Activated effector memory CD4-positive, alpha-beta T cell treated with anti-CD3 and anti-CD28 coated beads, Interleukin-2, amount 50 U/mL, for 16 hours (primary cell): ENCODE measurements around the gene TMEM247.
"Not testable (repeated sequence)": the region's sequence is repeated elsewhere in the genome, so short reads cannot be mapped to it uniquely, and the experiment has no call there.

Source experiments
- DNase-seq: peaks from one replicate; pipeline ENCODE4 v3.0.0-alpha.2; 2020

The TMEM247 gene

DNA sequence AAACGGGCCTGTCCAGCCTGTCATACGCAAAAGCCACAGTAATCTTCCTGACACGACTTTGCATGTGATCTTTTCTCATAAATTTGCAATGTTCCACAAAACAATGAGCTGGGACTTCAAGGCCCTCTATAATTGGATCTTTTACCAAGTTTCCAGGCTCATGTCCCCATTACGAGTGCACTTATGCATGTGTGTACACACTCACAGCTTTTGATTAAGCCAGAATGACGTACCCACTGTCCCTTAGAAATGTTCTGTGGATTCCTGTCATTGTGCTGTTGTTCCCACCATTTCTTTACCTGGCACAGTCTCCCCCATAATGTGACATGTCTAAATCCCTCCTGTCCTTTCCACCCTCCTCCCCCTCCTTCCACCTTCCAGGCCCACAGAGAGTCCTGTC is 19.7 kb upstream of the TMEM247 start:
- DNase-seq: no peak

DNA sequence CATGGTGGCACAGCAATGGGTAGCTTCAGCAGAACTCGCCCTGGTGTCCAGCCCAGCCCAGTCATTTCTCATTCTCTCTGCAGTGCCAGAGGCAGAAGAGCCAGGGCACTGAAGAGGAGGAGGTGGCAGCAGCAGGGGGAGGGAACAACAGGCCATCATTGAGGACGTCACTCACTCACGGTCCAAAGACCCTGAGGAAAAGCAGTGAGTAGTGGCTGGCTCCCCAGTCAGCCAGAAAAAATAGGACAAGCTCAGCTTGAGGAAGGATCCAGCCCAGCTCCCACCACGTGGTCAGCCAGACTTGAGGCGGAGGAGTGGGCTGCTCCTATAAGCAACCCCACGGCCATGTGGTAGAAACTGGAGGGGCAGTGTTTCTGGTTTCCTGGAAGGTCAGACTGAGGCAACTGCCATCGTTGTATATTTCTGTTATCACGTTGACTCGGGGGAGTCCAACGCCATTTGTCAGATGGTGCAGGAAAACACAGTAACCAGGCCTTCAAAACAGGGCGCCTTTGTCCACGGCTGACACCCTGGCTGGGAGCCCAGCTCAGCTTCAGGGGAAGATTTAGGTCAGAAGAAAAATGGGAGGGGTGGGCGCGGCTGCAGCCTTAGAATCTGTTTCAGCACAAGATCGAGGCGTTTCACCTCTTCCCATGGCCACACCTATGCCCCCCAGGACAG is 19.0 kb upstream of the TMEM247 start:
- no peak for DNase-seq

DNA sequence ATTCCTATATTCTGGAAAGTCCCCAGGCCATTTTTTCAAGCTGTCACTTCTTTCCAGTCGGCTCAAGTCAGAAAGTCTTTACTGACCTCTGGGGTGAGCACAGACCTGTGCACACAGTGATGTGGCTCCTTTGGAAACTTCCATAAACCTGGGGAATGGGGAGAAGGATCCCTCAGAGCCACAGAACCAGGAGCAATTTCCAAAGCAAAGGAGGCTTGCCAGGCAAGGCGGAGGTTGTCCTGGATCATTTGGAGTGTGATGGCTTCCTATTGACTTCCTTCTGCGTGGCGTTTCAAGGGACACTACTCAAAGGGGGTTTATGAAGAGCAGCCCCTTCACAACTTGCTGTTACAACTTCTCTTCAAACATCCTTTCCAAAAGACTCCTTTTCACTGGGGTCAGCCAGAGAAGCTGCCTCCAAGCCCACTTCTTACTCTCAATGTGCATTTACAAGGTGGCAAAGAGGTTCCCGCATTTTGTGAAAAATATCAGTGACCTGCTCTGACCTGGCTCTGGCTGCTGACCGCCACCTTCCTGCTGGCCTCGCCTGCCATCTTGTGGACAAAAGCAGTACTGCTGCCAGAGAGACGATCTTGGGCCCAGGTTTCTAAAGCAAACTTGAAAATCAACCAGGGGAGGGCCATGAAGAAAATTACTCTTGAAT is 18.2 kb upstream of the TMEM247 start:
- DNase-seq: peak; percentile 90

DNA sequence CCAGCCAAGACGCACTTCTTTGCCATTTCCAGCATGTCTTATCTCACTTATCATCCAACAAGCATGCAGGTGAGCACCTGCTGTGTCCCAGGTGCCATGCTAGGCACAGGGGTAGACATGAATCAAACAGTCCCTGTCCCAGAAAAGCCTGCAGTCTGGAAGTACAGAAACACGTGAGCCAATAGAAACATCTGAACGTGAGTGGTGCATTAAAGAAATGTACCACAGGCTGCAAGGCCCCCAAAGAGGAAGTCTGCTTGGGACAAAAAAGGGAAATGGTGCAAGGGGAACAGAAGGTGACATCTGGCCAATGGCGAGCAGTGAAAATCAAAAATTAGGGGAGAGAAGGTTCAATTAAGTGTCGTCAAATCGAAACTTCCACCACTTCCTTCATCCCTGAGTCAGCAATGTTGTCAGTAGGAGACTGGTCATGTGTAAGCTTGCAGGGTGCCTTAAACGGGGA is 17.6 kb upstream of the TMEM247 start:
- DNase-seq: no peak

DNA sequence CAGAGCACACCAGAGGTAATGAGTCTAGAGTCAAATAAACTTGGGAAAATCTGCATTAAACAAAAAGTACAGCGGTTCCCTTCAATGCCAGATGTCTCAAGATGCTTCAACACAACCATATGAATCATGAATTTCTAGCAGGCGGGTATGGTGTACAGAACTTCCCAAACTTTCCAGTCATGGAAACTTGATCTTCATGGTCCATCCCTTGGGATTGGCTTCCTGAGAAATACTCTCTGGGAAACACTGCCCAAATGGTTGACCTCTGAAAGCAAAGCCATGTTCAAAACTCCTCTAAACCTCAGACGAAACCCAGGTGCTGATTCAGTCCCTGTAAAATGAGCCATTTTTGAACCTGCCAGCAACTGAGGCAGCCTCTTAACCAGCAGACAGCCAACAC is 16.4 kb upstream of the TMEM247 start:
- DNase-seq: no peak

DNA sequence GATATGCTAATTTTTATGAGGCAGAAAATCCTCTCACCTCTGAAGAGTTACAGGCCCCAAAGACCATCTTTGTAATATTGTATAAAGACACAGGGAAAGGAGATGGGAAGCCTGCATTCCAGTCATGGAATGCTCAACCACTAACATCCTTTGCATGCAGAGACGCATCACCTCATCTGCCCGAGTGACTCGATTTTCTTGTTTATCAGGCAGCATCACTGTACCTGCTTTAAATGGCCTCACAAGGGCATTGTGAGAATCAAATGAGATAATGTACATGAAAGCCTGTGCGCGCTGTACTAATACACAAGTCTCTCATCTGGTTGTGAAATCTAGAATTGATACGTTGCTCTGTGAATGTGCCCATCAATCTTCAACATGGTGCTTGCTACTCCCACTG is 10.2 kb upstream of the TMEM247 start:
- DNase-seq: no peak

DNA sequence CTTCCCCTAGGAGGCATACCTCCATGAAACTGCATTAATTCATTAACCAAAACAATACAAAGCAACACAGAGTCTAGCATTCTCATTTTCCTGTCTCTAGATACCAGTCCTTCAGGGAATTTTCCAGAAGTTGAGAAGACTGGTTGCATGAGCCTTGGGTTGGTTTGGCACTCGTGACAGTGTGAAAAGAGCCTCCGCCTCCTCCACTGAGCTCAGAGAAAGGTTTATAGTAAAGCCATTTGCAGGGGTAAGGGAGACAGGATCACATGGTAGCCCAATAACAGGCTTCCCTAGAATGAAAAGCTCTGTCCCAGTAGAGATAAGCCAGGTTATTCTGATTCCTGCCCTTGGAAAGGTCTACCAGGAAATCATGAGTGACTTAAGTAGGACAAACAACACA is 9.7 kb upstream of the TMEM247 start:
- no peak for DNase-seq

DNA sequence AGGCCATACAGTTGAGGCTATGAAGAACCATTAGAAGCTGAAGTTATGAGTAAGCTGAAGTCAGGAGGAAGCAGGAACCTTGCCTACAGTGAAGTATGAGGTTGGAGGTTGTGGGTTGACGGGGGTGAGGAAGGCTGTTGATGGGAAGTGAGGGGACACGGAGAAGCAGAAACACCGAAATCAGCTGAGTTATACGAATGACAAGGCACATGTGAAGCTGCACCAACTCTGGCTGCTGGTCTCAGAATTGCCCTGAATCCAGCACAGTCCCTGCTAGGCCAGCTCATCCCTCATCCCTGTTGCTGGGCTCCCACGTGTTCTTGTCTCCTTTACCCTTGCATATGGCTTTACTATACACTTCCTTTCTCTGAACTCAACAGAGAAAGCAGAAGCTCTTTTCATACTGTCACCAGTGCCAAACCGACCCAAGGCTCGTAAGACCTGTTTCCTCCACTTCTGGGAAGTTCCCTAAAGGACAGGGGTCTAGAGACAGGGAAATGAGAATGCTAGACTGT is 9.2 kb upstream of the TMEM247 start:
- DNase-seq: no peak

DNA sequence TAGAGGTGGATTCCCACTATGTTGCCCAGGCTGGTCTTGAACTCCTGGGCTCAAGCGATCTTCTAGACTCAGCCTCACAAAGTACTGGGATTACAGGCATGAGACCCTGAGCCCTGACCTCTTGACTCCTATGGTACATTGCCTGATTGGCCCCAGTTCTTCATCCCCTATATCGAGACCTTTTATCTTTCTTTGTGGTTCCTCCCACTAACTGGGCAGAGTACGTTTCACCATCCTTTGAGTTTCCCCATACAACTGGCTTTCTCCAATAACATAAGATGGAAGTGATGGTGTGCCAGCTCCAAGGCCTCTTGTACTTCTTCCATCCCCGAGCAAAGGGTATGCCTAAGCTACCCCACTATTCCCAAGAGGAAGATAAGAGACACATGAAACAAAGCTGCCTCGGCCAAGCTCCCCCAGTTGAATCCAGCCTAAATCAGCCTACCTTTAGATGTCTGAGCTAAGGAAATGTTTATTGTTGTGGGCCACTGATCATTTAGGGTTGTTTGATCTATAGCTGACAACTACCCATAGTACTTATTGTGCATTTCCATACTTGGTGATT is 8.3 kb upstream of the TMEM247 start:
- no peak for DNase-seq

DNA sequence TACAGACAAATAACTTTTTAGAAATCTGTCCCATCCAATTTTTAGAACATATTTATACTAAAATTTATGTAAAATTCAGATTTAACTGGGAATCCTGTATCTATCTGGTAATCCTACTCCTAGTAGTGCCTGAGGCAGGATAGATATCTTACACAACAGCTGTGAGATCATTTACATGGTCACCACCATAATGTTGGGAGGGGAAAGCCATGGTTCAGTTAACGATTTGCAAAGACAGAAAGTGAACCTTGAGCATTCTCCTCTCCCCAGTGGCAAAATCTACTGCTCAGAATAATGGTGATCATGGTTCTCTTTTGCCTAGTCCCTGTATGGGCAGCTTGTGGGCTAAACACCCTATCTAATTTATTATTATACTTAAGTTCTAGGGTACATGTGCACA is 7.7 kb upstream of the TMEM247 start:
- DNase-seq: no peak

DNA sequence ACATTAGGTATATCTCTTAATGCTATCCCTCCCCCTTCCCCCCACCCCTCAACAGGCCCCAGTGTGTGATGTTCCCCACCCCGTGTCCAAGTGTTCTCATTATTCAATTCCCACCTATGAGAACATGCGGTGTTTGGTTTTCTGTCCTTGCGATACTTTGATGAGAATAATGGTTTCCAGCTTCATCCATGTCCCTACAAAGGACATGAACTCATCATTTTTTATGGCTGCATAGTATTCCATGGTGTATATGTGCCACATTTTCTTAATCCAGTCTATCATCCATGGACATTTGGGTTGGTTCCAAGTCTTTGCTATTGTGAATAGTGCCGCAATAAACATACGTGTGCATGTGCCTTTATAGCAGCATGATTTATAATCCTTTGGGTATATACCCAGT is 7.2 kb upstream of the TMEM247 start:
- DNase-seq: not testable (repeated sequence)

DNA sequence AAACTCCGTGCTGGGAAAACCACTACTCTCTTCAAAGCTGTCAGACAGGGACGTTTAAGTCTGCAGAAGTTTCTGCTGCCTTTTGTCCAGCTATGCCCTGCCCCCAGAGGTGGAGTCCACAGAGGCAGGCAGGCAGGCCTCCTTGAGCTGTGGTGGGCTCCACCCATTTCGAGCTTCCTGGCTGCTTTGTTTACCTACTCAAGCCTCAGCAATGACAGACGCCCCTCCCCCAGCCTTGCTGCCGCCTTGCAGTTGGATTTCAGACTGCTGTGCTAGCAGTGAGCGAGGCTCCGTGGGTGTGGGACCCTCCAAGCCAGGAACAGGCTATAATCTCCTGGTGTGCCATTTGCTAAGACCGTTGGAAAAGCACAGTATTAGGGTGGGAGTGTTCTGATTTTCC is 1.9 kb upstream of the TMEM247 start:
- peak; percentile 74 for DNase-seq

DNA sequence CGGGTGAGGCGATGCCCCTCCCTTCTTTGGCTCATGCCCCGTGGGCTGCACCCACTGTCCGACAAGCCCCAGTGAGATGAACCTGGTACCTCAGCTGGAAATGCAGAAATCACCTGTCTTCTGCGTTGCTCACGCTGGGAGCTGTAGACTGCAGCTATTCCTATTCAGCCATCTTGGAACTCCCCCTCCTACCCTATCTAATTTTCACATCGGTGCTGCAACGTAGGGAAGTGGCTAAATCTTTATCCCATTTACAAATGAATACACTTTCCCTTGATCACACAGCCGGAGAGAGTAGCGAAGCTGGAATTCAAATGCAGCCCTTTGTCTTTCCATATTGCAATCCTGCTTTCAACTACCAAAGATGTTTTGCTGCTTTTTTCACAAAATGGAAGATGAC is 1.4 kb upstream of the TMEM247 start:
- no peak for DNase-seq

DNA sequence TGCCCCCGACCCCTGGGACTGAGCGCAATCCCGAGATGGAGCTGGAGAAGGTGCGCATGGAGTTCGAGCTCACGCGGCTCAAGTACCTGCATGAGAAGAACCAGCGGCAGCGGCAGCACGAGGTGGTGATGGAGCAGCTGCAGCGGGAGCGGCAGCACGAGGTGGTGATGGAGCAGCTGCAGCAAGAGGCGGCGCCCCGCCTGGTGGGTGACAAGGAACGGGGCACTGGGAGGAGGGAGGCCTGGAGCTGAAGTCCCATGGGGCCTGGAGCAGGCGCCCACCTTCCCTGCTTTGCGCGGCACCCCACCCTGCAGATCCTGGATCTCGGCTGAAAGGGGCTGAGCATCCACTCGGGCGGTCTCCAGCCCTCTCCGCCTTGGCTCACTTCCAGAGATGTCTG is 1.2 kb downstream of the TMEM247 start:
- no peak for DNase-seq

DNA sequence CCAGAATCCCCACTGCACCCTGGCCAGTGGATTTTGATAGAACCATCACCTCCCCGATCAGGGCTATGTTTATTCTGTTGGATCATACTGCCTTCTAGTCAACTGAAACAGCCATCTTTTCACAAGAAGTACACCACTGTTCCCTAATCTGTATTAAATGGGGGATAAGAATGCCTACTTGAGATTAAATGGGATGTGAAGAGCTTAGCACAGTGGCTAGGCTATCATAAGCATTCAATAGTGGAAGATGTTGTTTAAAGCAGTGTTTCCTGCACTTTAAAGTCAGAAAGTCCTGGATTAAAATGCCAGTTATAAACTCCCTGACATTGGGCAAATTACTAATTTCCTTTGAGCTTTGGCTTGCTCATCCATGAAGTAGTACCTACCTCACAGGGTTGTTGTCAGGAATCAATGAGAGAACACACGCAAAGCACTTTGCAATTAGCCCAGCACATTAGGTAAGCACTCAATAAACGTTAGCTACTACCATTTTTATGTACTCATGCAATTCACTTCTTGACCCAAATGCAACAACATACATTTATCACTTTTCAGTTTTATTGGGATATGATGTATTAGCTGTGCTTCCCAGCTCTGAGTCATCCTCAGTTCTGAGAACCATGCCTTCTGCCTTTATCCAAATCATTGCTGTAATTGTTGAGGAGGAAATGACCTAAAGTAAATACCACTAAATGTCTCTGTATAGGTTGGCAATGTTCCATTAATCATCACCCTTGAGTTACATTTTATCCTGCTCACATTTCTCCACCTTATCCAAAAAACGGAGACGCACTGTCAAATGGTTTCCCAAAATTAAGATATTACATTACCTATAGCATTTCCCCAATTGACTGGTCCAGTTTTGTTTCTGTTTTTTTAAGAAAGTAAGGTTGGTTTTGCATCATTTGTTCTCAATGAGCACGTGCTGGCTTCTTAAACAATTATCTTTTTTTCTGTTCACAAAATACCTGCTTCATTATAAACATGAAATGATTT is 2.1 kb downstream of the TMEM247 start:
- no peak for DNase-seq

DNA sequence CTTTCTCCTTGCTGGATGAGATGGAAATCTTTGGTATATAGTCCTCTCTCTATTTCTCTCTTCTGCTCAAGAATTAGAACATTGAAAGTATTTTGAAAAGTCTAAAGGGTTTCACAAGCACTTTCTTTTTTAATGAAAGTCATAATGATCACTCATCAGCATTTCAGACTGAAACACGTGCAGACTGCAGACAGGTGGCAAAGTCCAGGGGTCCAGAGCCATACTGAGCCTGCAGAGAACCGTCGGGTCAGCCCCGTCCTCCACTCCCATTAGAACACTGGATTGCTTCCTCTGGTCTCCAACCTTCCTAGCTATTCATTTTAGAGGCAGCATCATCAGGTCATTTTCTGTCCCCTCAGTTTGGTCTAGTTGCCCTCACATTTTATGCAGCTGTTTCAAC is 3.1 kb downstream of the TMEM247 start:
- DNase-seq: no peak

DNA sequence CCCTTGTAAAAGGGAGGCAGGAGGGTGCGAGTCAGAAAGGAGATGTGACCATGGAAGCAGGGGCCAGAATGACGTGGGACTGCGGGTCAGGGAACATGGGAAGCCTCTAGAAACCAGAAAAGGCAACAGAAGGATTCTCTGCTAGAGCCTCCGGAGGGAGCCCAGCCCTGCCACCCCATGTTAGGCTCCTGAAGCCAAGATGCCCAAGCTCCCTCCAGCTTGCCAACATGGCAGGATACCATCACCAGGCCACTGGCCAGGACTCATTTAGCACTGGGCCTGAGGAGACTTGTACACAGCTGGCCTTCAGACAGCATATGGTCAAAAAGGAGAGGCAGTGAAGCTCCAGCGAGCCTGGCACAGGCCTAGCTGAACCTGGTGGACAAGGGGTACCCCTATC is 5.6 kb downstream of the TMEM247 start:
- no peak for DNase-seq

DNA sequence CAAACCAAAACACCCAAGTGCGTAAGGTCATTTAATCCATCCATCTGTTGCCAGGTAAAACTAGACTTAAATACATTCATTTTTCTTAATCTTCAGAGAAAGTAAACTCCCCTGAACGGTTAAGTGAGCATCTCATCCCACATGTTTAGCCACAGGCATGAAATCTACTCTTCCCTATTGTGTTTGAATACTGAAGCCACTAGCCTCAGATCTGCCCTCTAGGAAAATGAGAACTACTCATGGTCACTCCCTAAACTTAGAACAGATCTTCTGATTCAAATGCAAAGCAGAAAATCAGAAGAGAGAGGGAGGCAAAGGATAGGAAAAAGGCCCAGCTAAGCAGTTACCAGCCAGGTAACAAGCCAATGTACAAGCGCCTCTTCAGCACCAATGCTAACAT is 7.1 kb downstream of the TMEM247 start:
- DNase-seq: no peak

DNA sequence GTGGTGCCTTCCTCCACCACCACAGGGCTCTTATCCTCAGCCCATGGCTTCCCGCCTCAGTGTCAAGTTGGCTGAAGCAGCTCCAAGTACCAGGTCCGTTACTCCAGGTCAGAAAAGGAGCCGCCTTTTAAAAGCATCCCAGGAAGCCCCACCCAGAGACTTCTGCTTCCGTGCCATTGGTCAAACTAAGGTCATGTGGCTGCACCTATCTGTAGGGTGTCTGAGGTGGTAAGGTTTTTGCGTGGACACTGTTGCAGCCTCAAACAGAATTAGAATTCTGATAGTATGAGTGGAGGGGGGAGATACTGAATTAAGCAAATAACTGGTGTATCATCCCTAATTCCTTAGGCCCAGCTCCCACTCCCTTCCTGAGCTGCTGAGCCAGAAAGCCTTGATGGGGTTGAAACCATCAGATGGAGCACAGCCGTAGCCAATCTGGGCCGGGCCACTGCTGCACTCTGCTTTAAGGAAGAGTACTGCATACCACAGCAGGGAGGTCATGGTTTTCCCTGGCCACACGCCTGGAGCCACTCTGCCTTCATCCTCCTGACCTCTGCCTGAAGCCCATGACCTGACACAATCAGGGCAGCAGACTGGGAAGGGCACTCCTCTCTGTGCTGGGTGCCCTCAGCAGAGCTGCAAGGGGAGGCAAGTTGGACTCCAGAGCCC is 8.4 kb downstream of the TMEM247 start:
- no peak for DNase-seq

DNA sequence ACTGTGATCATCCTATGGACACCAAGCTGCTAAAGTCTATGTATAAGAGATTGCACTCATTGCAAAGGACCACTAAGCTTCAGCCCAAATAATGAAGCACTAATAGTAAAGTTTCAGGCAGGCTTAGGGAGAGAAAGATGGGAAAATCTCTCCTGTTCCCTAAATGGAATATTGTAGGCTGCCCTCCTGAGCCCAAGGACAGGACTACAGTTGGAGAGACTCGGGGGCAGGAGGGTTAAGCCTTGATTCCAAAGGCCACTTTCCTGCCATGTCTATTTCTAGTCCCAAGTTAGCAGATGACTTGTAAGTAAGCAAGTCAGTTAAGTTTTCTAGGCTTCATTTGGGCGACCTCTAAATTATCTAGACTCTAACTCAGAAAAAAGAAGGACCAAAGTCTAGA is 9.0 kb downstream of the TMEM247 start:
- no peak for DNase-seq

DNA sequence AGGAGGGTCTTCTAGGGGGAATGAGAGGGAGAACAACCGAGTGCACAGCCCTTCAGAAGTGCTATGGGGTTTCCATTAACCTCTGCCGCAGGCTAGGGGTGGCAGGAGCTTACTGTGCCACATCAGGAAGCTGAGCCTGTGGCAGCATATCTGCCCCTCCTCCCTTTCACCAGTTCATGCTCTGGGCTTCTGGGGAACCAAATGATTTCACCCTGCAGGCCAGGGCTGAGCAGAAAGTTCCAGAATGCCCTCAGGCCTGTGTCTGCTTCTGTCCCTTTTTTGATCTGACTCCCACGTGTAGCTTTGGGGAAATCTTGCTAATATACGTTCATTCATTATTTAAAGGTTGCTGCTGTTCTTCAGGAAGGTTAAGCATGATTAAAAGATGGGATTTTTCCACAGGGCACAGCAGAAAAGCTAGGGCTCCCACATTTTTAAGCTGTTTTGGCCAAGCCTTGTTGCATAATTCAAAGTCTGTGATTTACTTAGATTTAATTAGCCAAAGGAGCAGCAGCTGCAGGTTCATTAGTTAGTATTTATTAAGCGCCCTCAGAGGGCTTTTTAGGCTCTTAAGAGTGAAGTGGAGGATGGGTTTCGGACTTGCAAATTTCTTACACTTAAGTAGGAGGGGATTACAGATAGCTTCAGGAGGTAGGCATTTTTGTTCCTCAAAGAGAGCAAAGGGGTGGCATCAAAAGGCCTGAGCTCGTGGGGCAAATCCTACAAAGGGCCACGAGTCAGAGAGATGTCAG is 10.2 kb downstream of the TMEM247 start:
- no peak for DNase-seq
